OCI-LY7 (cell line): ENCODE data around the gene COMMD9.

Experiments used
- CTCF ChIP-seq: fragments of 200-600 bp; sonication (generic); conservative IDR thresholded peaks from 2 replicates; pipeline ENCODE4 v1.5.1; 2014; ENCODE audit warnings: mild to moderate bottlenecking, antibody characterized with exemption, low read length, moderate library complexity, mixed read lengths
- EZH2phosphoT487 ChIP-seq: fragments of 200-600 bp; sonication (generic); IDR thresholded peaks from 2 replicates; pipeline ENCODE4 v1.6.1; 2018; ENCODE audit warnings: low read depth, borderline replicate concordance, mild to moderate bottlenecking, mixed run types, antibody characterized with exemption, low read length, moderate library complexity, mixed read lengths

GRCh38 chr11:36317992-36318391, 28.8 kb upstream of the COMMD9 start:
- no peak for TF ChIP-seq CTCF
- TF ChIP-seq EZH2phosphoT487, result no peak
